GM19395 (cell line): Measurements from ENCODE around the gene EFR3B.

Experiments used
- ATAC-seq: cut with Tn5 transposase; IDR thresholded peaks from one replicate; pipeline ENCODE4 v1.9.1; 2021; ENCODE audit warnings: mild to moderate bottlenecking, moderate library complexity; ENCODE audit not compliant: unreplicated experiment

EFR3B gene

DNA sequence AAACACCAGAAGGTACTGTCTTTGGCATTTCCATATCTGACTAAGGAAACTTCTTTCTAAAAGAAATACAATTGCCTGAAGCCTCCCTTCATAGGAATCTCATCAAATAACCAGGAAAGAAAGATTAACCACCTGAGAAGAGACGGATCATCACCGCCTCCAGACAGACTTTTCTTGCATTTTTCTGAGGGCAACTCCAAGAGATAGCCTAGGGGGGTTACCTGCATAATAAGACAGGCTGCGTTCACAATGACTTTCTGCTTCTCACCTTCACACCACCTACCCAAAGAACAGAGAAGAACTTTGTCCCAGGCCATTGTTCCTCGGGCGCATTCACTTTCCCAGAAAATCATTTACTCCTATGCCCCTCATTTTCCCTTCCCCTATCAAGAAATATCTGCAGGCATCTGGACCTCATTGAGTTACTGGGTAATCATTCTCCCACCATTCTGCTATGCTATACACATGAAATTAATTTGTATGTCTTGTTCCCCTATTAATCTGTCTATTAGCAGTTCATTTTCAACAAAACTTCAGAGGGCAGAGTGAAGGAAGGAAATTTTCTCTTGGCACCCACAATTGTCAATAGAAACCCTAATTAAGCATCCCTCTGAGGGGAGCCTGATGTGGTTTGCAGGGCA, 134.8 kb downstream of the EFR3B start:
- ATAC-seq = no peak

GRCh38 chr2:25177211-25177611, 135.3 kb downstream of the EFR3B start:
- ATAC-seq = no peak

DNA sequence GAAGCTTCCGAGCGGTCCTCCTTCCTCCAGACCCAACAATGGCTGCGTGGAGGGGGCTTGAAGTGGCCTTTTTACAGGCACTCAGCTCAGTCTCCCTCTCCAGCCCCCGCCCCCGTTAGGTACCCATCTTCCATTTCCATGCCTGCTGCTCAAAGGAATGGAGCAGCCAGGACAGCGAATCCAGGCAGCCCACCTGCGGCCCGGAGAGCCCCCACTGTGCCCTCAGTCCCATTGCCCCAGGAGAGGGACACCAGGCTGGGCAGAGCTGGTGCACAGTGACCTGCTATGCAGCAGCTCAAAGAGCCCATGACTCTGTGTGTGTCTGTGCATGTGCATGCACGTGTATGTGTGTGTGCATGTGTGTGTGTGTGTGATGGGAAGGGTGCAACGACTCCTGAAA, 137.1 kb downstream of the EFR3B start:
- ATAC-seq = no peak

DNA sequence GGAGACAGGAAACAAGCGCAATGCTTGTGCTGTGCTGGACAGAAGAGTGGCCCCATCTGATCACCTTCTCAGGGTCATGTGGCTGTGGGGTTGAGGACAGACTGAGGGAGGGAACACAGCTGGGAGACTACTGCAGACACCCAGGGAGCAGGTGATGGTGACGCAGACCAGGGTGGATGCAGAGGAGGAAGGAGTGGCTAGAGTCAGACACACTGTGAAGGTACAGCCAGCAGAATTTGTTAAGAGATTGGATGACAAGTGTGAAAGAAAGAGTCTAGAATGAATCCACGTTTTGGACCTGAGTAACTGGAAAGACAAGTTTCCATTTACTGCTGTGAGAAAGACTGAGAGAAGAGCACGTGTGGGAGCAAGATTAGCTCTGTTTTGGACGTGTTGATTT, 142.4 kb downstream of the EFR3B start:
- no peak for ATAC-seq

GRCh38 chr2:25187729-25188350, 146.0 kb downstream of the EFR3B start:
- ATAC-seq = no peak

DNA sequence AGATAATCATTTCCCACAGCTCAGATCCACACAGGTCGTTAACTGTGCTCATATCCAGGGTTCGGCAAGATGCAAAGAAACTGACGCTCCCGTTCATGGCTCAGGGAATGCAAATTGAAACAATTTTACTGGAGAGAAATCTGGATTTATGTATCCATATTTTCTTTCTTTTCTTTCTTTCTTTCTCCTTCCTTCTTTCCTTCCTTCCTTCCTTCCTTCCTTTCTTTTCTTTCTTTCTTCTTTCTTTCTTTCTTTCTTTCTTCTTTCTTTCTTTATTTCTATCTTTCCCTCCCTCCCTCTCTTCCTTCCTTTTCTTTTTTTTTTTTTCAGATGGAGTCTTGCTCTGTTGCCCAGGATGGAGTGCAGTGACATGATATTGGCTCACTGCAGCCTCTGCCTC, 146.5 kb downstream of the EFR3B start:
- ATAC-seq = no peak

DNA sequence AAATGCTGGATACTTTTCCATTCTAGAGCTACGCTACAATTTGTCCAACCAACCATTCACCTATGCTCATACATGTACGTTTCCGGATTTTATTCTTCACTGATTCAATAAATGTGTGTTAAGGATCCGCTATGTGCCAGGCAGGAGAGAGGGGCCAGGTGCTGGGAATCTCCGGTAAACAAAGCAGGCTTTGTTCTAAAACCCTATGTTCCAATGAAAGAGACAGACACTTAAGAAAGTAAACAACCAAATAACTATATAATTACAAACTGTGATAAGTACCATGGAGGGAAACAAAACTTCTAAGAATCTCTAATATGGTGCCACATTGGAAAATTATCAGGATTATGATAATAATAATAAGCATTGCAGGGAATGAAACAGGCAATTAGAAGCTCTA, 148.7 kb downstream of the EFR3B start:
- ATAC-seq = no peak

- no peak for ATAC-seq
Measured at GRCh38 chr2:25194576-25195122, 152.8 kb downstream of the EFR3B start.

- no peak for ATAC-seq
Measured at GRCh38 chr2:25197336-25198208, 155.7 kb downstream of the EFR3B start.

DNA sequence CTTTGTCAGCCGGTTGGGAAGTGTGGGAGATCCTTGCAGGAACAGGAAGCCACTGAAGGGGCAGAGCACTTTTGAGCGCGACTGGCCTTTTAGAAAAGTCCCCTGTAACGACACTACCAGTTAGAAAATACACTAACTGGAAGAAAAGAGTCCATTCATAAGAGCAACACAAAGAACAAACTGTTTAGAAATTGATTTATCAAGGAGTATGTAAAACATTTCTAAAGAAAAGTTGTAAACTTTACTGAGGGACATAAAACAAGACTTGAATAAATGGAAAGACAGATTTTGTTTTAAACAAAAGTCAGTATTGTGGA, 156.3 kb downstream of the EFR3B start:
- ATAC-seq = no peak

GRCh38 chr2:25198576-25198975, 156.7 kb downstream of the EFR3B start:
- ATAC-seq = no peak

DNA sequence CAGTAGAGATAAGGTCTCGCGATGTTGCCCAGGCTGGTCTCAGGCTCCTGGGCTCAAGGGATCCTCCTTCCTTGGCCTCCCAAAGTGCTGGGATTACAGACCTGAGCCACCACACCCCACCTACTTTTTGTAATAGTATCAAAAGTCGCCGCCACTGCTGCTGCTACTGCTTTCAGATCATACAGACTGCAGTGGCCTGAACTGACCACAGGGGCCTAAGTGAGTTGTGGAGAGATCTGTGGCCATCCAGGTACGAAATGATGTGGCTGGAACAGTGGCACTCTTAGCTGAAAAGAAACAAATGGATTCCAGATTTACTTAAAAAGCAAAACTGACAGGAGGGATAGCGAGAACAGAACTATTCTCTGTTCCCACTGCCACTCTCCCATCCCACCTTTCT, 159.4 kb downstream of the EFR3B start:
- no peak for ATAC-seq

DNA sequence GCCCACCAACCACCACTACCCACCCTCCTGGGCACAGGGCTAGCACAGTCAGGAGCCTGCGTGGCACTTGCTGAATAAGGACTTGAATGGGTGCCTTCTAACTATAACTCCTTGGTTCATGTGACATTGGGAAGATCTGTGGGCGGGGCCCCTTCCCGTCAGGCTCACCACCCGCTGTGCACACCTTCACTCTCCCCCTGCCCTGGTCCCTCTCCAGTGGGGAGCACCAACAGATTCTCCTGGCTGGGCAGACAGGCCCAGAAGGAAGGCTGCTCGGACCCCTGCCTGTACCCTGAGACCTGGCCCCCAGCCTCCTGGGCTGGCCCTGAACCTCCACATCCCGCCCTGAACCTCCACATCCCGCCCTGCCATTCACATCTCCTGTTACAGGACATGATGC, 159.9 kb downstream of the EFR3B start:
- no peak for ATAC-seq

- ATAC-seq = no peak
Measured at GRCh38 chr2:25202275-25202674, 160.4 kb downstream of the EFR3B start.

DNA sequence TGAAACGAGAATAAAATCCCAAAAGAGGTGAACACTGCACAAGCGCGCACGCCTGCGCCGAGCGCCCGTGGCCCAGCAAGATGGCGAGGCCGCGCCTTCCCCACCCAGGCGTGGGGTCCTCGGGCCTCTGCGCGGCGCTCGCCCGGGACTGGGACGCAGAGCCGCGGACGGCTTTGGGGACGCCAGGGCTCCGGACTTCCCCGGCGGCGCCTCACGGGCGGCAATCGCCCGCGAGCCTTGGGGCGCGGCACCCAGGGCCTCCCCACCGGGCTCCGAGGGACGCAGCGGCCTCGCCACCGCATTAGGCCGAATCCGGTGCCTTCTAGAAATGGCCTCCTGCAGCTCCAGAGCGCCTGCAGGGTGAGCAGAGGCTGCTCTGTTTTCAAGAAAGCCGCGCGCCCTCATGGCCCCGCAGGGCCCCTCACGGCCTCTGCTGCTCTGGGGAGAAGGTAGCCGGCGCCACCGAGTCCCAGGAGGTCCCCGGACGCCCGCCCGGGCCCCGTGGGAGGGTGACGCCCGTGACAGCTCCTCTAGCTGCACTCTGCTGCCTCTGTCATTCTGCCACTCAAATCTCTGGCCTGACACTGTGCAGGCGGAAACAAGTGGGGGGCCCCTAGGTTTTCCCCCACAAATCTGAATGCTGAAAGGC, 162.4 kb downstream of the EFR3B start:
- no peak for ATAC-seq

DNA sequence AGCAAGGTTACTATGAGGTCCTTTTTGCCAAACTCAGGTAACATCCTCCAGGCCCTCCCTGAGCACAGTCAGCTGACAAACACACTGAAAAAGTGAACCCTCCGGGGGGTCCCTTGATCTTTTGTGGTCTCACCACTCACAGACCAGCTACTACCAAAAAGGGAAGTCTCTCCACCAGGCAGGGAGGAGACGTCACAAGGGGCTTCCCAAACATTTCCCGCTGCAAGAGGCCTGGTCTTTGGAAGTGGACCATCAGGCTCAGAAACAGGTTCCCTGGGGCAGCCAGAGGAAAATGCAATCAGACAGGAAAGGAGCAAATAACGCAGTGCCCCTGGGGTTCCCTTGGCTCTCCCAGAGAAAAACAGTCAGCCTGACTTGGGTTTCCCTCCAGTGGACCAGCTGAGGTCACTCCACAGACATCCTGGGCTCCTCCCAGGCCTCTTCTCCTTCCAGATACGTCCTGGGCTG, 165.2 kb downstream of the EFR3B start:
- ATAC-seq = no peak
